Endothelial cell of umbilical vein (primary cell): Measurements from ENCODE around the gene QSER1. TPM values are rescaled to one million over a fixed set of nuclear protein-coding genes. Genes with fewer than 3 reads are reported as not detected.

Experiments used
- BruUV-seq: library from RNA; stranded (reverse); fragments of 400-500 nt; replicated peaks from 2 replicates; lab custom pipeline; 2021; lab: Mats Ljungman, UMichigan
- CTCF ChIA-PET: fragments of 300-600, 350-600 bp; sonication (Branson Sonifier 250); formaldehyde crosslinking; loops from one replicate; lab custom pipeline; 2021; ENCODE audit warnings: antibody characterized with exemption, inconsistent platforms; lab: Charles Lee
- POLR2A ChIA-PET: fragments of 300-600, 350-600 bp; sonication (Branson Sonifier 250); formaldehyde crosslinking; loops from one replicate; lab custom pipeline; 2021; ENCODE audit warnings: antibody characterized with exemption, inconsistent platforms; lab: Charles Lee
- DNase-seq: peaks from one replicate; pipeline ENCODE4 v3.0.0-alpha.2; 2011; ENCODE audit warnings: low read depth, low spot score
- FAIRE-seq: peaks from 2 replicates; lab custom pipeline; 2011; peaks lifted over from hg19 to GRCh38; lab: Jason Lieb, UNC
- H2AFZ ChIP-seq: 2 replicates; pipeline ENCODE4 v1.6.0; 2012; ENCODE audit warnings: low read depth, low read length, control low read depth, inconsistent platforms
- H3K27ac ChIP-seq: 2 replicates; pipeline ENCODE4 v1.5.1; 2011; ENCODE audit warnings: low read depth, mild to moderate bottlenecking, control low read depth, low read length, moderate library complexity; ENCODE audit not compliant: insufficient read depth
- H3K27me3 ChIP-seq, 2 experiments: 2 replicates each; pipeline versions ENCODE4 v1.6.0 to v1.6.1; 2011; ENCODE audit warnings: low read length in 2 of 2, mixed read lengths in 1 of 2; ENCODE audit not compliant: control insufficient read depth in 2 of 2, insufficient read depth in 2 of 2
- H3K36me3 ChIP-seq, 2 experiments: 2 replicates in 1 of 2; 3 replicates in 1 of 2; pipeline ENCODE4 v1.5.1; 2011; ENCODE audit warnings: low read length in 2 of 2, mild to moderate bottlenecking in 1 of 2, moderate library complexity in 1 of 2; ENCODE audit not compliant: control insufficient read depth in 2 of 2, insufficient read depth in 2 of 2; ENCODE audit errors: extremely low read depth in 1 of 2
- H3K4me1 ChIP-seq: 3 replicates; pipeline ENCODE4 v1.5.1; 2011; ENCODE audit warnings: mild to moderate bottlenecking, low read length; ENCODE audit not compliant: control insufficient read depth, insufficient read depth; ENCODE audit errors: extremely low read depth
- H3K4me2 ChIP-seq: 2 replicates; pipeline ENCODE4 v1.6.1; 2011; ENCODE audit warnings: low read length, control low read depth, mixed read lengths; ENCODE audit not compliant: insufficient read depth
- H3K4me3 ChIP-seq, 3 experiments: fragments of 200-600 bp in 1 of 3; sonication (generic), shearing (Covaris generic) in 1 of 3; replicated peaks in 1 of 3; 2 replicates each; pipeline ENCODE4 v1.5.1; 2011 to 2016; ENCODE audit warnings: control low read depth in 3 of 3, low read length in 3 of 3, mild to moderate bottlenecking in 2 of 3, inconsistent platforms in 1 of 3, low read depth in 1 of 3, moderate library complexity in 1 of 3; ENCODE audit not compliant: insufficient read depth in 1 of 3
- H3K79me2 ChIP-seq: 2 replicates; pipeline ENCODE4 v1.6.0; 2012; ENCODE audit warnings: low read length, inconsistent platforms; ENCODE audit not compliant: control insufficient read depth, insufficient read depth
- H3K9ac ChIP-seq: replicated peaks from 2 replicates; pipeline ENCODE3; 2011; ENCODE audit warnings: low read length, control low read depth; ENCODE audit not compliant: insufficient read depth; ENCODE audit errors: extremely low read depth
- H3K9me1 ChIP-seq: replicated peaks from 3 replicates; pipeline ENCODE4 v1.6.0; 2011; ENCODE audit warnings: mild to moderate bottlenecking, low read length; ENCODE audit not compliant: control insufficient read depth, insufficient read depth; ENCODE audit errors: extremely low read depth
- H3K9me3 ChIP-seq: replicated peaks from 2 replicates; pipeline ENCODE4 v1.5.1; 2012; ENCODE audit warnings: low read length, inconsistent platforms; ENCODE audit not compliant: control insufficient read depth, insufficient read depth
- H4K20me1 ChIP-seq: replicated peaks from 2 replicates; pipeline ENCODE3; 2011; ENCODE audit warnings: mild to moderate bottlenecking, low read length; ENCODE audit not compliant: control insufficient read depth, insufficient read depth; ENCODE audit errors: extremely low read depth
- EZH2 ChIP-seq: IDR thresholded peaks from 2 replicates; pipeline ENCODE4 v1.6.1; 2012; ENCODE audit warnings: borderline replicate concordance, low read depth, mild to moderate bottlenecking, moderate library complexity, low read length, inconsistent platforms; ENCODE audit not compliant: severe bottlenecking
- FOS ChIP-seq: IDR thresholded peaks from 2 replicates; pipeline ENCODE4 v1.6.1; 2011; ENCODE audit warnings: mild to moderate bottlenecking, low read length, moderate library complexity, borderline replicate concordance; ENCODE audit not compliant: insufficient read depth
- GATA2 ChIP-seq: IDR thresholded peaks from 2 replicates; pipeline ENCODE4 v1.7.0; 2011; ENCODE audit warnings: low read depth, mild to moderate bottlenecking, moderate library complexity, mixed read lengths, low read length; ENCODE audit not compliant: insufficient read length, insufficient read depth
- JUN ChIP-seq: IDR thresholded peaks from 2 replicates; pipeline ENCODE4 v1.6.1; 2011; ENCODE audit warnings: borderline replicate concordance, low read depth; ENCODE audit not compliant: insufficient read length, insufficient read depth
- MYC ChIP-seq: IDR thresholded peaks from one replicate; pipeline ENCODE4 v1.6.1; 2011; ENCODE audit warnings: mild to moderate bottlenecking, low read depth, low read length
- POLR2A ChIP-seq: IDR thresholded peaks from 2 replicates; pipeline ENCODE4 v1.6.1; 2012; ENCODE audit warnings: low read depth, mild to moderate bottlenecking, control low read depth, low read length
- POLR2AphosphoS5 ChIP-seq: IDR thresholded peaks from 2 replicates; pipeline ENCODE4 v1.6.1; 2012; ENCODE audit warnings: low read depth, mild to moderate bottlenecking, control low read depth, low read length, moderate library complexity; ENCODE audit not compliant: insufficient read depth
- dilution Hi-C: fragments of 300-500 bp; cut with MboI; formaldehyde crosslinking; loops from one replicate; pipeline ENCODE4 v1.15.0; 2019; ENCODE audit warnings: low sequenced_read_pairs; ENCODE audit not compliant: extremely low pct_ligation_motif_present
- intact Hi-C: fragments of 100-400 bp; cut with micrococcal nuclease; formaldehyde crosslinking; loops from one replicate; pipeline ENCODE4 v1.10.0; 2022
- polyA plus RNA-seq, 4 experiments: library from polyadenylated mRNA; depleted of rRNA in 3 of 4; stranded (reverse) in 3 of 4; unstranded in 1 of 4; fragments of >200 nt; gene quantifications; 2 replicates each; pipeline versions ENCODE4 v1.2.1 to v1.2.3, GENCODE V29; 2011 to 2012; ENCODE audit warnings: missing spikeins in 1 of 4
- total RNA-seq: library from RNA; stranded (reverse); gene quantifications from 2 replicates; pipeline ENCODE4 v1.2.3, GENCODE V29; 2021
- TF ChIP-seq, protein P1 (sequence below): IDR thresholded peaks from 2 replicates; pipeline ENCODE4 v1.6.1; 2011; ENCODE audit not compliant: insufficient read depth, insufficient read length
- TF ChIP-seq, protein P2 (sequence below), 2 donors: IDR thresholded peaks; 1 replicate in 1 of 2; 2 replicates in 1 of 2; pipeline ENCODE4 v1.5.1; 2011; ENCODE audit warnings: low read length in 2 of 2, mild to moderate bottlenecking in 2 of 2, moderate library complexity in 2 of 2, control low read depth in 1 of 2, inconsistent platforms in 1 of 2, low read depth in 1 of 2; ENCODE audit not compliant: insufficient read depth in 1 of 2; ENCODE audit errors: extremely low read depth in 1 of 2

Gene QSER1
- total and polyA plus RNA-seq, 2 donors (not counting 3 experiments of a cell fraction or from before 2014, with no cell fraction given) = 5.5 to 36.6 TPM

DNA sequence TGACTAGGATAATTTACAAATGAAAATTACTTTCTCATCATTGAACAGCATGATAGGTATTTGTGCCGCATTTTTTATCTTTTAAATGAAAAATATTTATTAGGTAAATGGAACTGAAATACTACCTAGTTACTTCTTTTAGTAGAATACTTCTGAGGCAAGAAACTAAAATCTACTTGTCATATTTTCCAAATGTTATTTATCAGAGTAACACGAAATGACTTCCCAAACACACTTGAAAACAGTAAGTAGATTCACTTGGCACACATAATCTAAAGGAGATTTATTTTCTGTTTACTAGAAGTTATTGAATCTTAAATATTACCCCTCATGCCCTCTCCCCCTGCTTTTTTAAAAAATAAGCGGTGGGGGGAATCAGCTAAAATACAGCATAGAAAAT lies 2.3 kb downstream of the QSER1 start:
- Histone ChIP-seq H3K27ac (peak overlapping the region; percentile 89), H3K79me2 (peaks cover 63% of the 10 kb centered on the region), H3K4me1 (peaks cover 13% of the 10 kb centered on the region), H3K27me3 (no peaks in the 10 kb centered on the region), H2AFZ (no peak overlapping the region), H3K9ac (peak overlapping the region; percentile 95), H3K4me2 (peak overlapping the region; percentile 99), H3K9me1 (no peaks in the 10 kb centered on the region), H3K9me3 (no peaks in the 10 kb centered on the region), H4K20me1 (no peaks in the 10 kb centered on the region), H3K4me3 (peak overlapping the region in 1 of 3 experiments; percentile 82), H3K36me3 (no peaks in the 10 kb centered on the region)
- intact Hi-C loops (loop anchor here (1.0 to 10.0 kb wide), 4 partner anchors 144 to 810 kb away; partner anchors contain the start of genes C11orf91, EIF3M and TCP11L1), dilution Hi-C loops (no loop called here)
- no peak for DNase-seq
- ChIA-PET CTCF (interaction anchor here (1.2 to 3.0 kb wide), 4 partner anchors 9 to 171 kb away, joined by 3 to 14 read pairs (median 8); no protein-coding TSS in a partner anchor), POLR2A (no interaction called here)
- TF ChIP-seq GATA2 (no peak), FOS (no peak), POLR2A (no peak), MYC (no peak), POLR2AphosphoS5 (no peak), JUN (no peak), EZH2 (no peak)
- TF ChIP-seq, protein P1, sequence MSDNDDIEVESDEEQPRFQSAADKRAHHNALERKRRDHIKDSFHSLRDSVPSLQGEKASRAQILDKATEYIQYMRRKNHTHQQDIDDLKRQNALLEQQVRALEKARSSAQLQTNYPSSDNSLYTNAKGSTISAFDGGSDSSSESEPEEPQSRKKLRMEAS = no peak
- TF ChIP-seq, protein P2, sequence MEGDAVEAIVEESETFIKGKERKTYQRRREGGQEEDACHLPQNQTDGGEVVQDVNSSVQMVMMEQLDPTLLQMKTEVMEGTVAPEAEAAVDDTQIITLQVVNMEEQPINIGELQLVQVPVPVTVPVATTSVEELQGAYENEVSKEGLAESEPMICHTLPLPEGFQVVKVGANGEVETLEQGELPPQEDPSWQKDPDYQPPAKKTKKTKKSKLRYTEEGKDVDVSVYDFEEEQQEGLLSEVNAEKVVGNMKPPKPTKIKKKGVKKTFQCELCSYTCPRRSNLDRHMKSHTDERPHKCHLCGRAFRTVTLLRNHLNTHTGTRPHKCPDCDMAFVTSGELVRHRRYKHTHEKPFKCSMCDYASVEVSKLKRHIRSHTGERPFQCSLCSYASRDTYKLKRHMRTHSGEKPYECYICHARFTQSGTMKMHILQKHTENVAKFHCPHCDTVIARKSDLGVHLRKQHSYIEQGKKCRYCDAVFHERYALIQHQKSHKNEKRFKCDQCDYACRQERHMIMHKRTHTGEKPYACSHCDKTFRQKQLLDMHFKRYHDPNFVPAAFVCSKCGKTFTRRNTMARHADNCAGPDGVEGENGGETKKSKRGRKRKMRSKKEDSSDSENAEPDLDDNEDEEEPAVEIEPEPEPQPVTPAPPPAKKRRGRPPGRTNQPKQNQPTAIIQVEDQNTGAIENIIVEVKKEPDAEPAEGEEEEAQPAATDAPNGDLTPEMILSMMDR (IDR thresholded peaks at IDR 0.05; ENCODE audit: extremely low read depth in 1 of 2, insufficient read depth in 1 of 2, low read depth in 1 of 2, low read length in 2 of 2) = no peak
- FAIRE-seq = no peak
- BruUV-seq = no TSS peak
